GM19438 (cell line): Measurements from ENCODE around the gene RIPPLY2.

Experiments
- ATAC-seq: cut with Tn5 transposase; IDR thresholded peaks from one replicate; pipeline ENCODE4 v1.9.1; 2021; ENCODE audit warnings: low read depth; ENCODE audit not compliant: unreplicated experiment

Gene RIPPLY2

DNA sequence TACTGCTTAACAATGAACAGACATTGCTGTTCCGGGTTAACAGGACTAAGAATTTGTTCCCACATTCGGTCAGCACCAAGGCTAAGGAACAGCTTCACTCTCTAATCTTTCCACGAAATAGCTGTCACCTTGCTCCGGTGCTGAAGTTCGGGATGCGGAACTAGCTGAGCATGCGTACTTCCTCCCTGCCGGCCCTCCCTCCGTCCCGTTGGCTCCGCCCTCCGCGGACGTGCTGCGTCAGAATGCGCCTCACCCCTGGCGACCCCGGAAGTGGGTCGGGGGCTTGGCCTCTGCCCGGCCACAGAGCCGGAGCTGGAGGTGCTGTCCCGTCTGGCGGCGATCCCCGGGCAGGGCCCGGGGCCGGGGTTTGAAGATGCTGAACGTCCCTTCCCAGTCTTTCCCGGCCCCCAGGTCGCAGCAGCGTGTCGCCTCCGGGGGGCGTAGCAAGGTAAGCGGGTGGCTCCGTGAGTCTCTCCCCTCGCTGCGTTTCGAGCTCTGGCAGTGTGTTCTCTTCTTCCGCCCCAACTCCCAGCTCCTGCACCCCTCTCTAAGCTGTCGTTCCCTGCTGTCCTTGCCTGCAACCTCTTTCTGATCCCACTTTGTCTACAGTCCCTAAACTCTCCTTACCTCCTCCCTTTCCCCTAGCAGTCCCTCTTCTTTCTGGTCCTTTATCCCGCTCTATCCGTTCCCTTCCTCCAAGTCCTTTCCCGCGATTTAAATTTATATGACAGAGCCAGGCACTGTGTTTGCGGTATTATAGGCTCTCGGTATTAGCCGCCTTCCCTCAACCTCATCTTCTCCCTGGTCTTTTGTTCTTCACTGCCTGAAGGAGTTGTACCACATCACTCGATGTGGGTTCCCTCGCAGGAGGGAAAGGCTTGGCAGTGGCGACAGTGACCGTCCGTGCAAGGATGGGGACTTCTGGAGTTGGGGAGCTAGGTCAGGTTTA, 6.5 kb downstream of the RIPPLY2 start, which contains the start of gene CYB5R4:
CYB5R4 (plus strand) TSS at position 280 of the 949 bp plus-strand sequence; CDS start at position 374, 94 bp downstream.
- peak; percentile 96 for ATAC-seq

DNA sequence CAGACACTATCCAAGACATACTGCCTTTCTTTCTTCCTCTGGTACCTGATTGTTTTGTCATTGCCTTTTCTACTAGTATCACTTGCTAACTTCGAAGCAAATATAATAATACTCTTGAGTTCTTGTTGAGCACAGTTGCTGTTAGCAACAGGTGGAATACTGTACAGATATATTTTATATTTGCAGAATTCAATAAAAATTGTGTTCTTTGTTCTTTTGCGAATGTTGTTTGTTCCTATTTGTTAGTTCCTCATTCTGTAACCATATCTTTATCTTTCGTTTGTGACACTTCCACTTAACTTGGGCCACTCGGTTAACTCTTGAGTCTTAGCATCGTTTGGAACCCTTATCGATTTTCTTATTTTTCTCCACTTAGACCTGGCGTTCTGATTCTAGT, 7.2 kb downstream of the RIPPLY2 start:
- no peak for ATAC-seq

DNA sequence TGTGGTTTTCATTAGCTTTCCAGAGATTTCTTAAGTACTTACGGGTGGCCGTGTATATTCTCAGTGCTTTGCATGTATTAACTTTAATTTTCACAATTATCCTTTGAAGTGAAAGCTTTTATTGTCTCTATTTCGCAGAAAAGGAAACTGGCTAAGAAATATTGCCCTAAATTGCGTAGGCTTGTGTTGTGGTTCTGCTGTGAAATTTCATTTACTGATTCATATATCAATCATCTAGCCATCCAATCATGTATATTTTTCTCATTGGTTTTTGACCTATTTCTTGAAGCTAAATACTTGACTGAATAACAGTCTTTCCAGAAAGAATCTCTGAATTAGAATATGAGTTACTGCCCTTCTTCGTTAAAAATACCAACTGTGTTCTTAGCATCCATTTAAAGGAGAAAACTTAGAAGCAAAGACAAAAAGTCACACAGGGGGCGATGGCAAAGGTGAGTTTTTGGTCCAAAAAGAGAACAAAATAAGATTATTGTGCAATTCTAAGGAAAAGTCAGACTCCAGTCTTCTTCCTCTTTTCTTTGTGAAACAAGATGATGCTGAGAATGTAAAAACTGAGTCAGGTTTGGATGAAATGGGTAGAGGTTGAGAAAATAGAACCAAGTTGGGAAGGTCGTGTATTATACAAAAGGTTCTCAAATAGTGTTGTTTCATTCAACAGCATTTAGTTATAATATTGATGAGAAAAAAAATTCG, 7.8 kb downstream of the RIPPLY2 start:
- no peak for ATAC-seq

DNA sequence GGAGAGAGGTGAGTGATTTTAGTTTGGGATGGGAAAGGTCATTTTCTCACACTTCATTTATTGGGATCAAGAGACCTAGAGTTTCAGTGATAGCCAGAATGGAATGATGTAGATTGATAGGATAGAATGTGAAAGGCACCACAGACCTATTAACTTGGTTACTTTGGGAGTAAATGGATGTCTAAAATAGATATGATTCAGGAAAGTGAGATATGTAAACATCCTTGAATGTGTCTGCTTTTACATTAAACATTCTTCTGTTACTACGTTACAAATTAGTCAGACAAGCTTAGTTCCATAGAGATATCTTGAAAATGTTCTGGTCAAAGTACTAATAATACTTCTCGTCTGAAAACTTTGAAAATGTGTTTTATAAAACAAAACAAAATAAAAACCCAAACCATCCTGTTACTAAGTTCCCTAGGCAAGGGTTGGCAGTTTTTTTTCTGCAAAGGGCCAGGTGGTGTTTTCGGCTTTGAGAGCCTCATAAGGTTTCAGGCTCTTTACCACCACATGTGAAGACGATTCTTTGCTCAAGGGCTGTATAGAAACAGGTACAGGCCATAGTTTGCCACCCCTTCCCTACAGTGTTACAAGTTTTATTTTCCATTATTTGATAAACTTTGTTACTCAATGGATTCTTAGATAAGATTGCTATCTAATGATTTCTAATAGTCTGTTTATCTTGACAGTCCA, 9.8 kb downstream of the RIPPLY2 start:
- ATAC-seq = no peak

DNA sequence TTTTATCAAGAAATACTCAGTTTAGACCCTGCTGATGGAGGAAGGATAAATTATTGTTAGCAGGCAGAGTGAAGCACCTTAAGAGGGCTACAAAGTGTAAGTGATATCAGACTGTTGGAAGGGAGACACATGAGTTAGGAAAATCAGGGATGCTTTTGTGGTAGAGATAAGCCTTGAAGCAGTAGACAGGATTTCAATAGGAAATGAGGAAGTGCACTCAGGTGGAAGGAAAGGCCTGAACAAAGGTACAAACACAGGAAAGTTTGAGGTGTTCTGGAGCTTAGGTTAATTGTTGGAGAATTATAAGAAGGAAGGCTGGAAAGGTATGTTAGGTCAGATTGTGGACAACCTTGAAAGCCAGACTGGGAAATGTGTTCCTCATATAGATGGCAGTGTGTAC, 13.9 kb downstream of the RIPPLY2 start:
- ATAC-seq = no peak

DNA sequence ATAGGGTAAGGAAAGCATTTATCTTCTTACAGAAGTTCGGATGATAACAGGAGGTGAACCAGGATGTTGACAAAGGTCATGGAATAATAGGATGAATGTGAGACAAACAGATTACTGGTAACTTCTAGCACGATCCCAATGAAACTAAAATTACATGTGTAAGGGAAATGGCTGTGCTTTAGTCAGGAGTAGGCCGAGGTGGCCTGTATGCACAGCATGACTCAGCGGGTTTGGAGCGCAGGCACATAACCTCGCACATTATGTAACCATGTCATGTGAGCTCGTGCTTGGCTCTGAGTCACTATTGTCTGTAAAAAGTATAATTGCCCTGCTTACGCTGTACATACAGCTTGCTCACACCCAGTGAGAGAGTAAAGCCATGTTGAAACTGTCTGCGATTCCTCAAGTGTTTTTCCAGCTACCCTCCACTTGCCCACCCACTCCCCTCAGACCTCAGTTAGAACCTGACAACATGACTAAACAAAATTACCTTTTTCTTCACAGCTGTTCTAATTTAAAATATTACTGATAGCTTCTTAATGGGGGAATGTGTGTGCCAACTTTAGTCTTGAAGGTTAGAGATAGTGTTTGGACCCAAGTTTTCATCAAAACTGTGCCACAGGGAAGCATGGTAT, 14.5 kb downstream of the RIPPLY2 start:
- no peak for ATAC-seq

DNA sequence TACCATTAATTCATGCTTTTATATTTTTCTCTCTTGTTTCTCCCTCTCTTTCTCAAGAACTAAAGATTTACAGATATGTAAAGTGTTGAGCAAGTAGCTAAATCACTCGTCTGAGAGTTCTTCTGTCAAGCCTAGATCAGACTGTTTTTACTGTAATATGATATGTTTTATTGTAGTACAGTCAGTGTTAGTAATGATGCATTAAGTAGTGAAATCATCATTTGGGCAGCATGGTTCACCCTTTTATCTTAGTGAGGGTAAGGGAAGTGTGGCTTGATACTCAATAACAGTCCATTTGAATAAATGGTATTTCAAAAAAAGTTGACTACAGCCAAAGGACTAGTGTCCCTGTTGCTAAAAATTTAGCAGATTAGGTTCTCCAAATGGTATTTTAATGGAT, 15.5 kb downstream of the RIPPLY2 start:
- ATAC-seq = no peak

DNA sequence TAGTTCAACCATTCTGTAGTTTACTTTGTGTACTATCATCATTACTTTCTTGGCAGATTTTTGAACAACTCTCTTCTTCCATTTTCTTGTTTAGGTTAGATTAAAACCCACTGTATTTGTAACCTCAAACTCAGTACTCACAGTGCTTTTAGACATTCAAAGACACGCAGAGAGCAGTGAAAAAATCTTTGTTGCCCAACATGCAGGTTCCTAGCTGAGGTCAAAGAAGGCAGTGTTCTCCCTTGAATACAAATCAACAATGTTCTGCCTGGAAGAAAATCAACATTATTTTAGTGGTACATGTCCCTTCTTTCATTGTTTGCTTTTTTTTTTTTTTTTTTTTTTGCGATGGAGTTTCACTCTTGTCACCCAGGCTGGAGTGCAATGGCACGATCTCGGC, 17.5 kb downstream of the RIPPLY2 start:
- no peak for ATAC-seq

DNA sequence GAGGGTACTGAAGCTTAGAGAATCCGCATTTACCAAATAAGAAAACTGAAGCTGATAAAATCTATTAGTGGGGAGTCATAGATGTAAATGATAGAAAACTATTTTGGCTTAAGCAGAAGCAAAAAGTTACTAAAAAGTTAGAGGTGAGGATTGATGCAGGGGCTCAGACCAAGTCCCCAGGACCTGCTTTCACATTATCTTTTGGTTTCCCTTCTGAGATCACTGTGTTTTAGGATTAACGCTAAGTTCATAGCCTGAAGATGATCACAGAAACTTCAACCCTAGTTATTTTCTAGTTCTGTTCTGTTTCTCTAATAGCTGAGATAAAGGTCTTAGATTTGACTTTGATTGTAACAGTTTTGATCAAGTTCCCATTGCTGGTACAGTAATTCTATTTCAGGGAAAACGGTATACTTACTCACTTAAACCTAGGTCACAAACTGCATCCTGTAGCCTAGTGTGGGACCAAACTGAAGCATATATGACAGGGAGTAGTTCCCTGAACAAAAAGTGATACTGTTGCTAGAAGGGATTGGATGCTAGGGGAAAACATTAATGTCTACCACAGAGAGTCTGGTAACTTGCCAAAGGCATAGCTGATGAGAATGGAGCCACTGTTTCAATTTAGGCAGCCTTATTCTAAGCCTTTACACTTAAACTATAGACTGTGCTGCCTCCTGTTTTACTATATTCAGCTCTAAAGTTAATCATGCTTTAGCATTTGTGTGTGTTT, 19.4 kb downstream of the RIPPLY2 start:
- ATAC-seq = no peak

DNA sequence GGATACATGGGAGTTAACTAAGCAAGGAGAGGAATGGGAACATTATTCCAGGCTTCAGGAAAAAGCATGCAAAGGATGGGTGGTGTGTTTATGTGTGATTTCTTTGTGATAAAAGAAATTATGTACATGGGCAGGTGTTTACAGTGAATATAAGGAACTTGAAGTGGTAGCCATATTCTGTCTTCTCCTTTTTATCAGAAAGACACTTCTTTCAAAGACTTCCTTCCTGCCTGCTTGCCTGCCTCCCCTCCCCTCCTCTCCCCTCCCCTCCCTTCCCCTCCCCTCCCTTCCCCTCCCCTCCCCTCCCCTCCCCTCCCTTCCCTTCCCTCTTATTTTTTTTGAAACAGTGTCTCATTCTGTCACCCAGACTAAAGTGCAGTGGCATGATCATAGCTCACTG, 20.7 kb downstream of the RIPPLY2 start:
- ATAC-seq = no peak

DNA sequence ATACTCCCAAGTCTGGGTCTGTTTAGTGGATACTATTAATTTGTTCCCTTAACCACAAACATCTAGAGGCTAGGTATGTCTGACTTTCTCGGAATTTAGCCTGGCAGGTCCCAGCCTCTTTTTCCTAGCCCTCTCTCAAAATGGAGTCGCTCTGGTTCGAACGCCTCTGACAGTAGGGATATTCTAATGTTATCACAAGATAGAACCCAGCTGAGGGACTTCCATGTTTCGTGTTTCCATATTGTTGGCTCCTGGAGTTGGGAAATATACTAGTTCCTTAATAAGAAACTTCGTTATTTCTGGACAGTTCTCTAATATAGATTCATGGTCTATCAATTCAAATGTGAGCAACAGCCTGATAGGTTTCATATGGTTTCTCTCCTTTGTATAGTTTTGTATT, 22.7 kb downstream of the RIPPLY2 start:
- no peak for ATAC-seq

DNA sequence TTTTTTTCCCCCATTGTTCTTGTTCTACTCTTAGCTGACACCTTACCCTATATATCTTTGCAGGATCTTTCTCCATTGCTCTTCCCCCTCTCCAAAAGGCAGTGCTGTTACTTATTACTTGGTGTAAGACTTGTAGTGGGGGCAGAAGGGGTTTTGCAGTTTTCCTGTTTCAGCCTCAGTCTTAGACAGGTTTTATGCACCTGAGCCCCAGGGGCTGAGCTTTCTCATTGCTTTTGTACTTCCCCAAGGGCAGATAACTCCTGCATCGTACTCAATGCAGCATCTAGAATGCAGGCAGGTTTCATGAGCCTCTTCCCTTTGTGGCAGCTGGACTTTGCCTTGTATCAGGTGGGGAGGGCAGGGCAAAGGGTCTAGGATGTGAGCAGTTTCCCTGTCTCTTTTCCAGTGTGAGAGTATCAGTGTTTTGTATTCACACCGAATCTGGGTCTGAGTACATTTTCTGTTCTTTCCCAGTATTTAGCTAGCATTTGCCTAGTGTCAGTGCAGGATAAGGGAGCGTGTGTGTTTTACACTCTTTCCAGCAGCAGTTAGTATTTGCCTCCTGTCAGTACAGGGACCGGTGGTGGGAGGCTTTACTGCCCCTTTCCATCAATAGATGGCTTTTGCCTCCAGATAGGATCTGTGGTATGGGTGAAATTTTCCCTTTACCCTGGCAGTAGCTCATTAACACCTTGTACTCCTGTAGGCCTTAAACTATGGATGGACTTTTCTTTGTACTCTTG, 25.9 kb downstream of the RIPPLY2 start:
- no peak for ATAC-seq

DNA sequence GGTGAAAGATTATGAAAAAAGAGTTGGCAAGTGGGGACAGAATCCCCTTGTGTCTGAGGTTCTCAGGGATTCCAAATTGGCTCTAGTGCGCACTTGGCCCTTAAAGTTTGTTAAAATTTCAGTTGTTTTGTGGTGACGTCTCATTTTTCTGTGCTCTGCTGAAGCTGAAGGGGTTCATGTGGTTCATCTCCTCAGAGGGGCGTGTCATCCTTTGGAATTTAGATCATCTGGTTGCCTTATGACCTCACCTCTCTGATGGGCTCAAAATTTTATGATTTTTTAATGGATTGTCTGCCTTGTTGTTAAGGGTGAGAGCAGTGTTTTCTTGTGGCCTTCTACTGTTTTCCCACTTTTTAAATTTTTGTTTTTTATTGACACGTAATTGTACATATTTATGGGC, 26.6 kb downstream of the RIPPLY2 start:
- ATAC-seq = no peak

DNA sequence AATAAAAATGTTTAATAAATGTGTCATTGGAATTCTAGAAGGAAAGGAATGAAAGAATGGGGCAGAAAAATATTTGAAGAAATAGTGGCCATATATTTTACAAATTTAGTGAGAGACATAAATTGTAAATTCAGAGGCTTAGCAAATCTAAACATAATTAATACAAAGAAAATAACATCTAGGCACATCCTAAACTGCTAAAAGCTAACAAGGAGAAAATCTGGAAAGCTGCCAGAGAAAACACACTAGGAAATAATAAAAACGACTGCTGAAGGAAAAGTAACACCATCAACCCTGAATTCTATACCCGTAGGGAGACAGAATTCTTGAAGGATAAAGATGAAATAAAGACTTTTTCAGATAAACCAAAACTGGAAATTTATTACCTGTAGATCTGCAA, 30.1 kb downstream of the RIPPLY2 start:
- no peak for ATAC-seq

DNA sequence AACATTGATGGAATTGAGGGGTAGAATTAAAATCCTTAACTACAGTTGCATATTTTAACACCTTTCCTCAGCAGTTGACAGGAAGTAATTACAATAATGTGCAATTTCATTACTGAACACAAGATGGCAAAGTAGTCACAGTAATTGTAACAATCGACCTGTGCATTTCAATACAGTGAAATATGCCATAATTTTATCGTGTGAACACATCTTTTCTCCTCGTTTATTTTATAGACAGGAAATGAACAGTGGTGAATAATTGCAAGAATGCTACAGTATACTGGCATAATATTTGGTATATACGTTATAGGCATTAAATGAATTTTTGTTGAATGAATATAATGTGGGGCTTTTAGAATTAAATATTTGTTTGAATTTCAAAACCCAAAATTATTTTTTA, 31.4 kb downstream of the RIPPLY2 start:
- ATAC-seq = peak; percentile 81

DNA sequence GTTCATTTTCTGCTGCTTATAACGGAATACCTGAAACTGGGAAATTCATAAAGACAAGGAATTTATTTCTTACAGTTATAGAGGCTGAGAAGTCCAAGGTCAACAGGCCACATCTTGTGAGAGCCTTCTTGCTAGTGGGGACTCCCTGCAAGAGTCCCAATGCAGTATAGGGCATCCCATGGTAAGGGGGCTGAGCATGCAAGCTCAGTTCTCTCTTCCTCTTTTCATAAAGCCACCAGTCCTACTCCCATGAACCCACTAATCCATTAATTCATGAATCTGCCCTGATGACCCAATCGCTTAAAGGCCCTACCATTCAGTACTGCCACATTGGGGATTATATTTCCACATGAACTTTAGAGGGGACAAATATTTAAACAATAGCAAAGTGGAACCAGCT, 32.8 kb downstream of the RIPPLY2 start:
- ATAC-seq = no peak

DNA sequence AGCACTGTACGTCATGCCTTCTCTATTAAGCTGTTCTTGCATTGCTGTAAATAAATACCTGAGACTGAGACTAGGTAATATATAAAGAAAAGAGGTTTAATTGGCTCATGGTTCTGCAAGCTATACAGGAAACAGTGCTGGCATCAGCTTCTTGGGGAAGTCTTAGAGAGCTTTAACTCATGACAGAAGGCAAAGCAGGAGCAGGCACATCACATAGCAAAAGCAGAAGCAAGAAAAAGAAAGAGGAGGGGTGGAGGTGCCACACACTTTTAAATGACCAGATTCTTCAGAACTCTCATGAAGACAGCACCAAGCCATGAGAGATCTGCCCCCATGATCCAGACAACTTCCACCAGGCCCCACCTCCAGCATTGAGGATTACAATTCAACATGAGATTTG, 36.5 kb downstream of the RIPPLY2 start:
- no peak for ATAC-seq

DNA sequence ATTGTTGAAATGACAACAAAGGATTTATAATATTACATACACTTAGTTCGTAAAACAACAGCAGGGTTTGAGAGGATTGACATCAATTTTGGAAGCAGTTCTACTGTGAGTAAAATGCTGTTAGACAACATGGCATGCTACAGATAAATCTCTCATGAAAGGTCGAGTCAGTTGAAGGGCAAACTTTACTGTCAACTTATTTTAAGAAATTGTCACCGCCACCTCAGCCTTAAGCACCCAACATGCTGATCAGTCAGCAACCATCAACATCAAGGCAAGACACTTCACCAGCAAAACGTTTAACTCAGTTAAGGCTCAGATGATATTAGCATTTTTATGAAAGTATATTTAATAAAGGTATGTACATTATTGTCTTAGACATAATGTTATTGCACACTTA, 37.4 kb downstream of the RIPPLY2 start:
- no peak for ATAC-seq

DNA sequence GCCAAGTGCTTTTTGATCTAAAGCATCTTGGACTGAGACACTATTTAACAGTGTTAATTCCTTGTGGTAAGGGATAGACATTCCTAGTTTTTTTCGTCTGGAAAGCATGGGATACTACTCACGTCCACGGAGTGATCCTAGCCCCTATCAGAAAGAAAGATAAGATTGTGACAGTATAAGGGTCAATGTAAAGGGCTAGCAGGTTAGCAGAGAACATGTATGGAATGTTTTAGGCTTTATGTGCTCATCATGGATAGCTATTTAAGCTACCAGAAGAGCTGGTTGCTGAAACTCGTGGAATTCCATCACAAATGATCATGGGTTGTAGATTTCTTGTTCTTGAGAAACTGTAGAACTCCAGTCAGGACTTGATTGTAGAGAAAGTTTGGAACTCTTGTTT, 38.4 kb downstream of the RIPPLY2 start:
- no peak for ATAC-seq
